HEK293T (cell line): ENCODE results near the gene HMGB1.

Experiments used
- CTCF ChIA-PET: fragments of 350-600 bp; formaldehyde crosslinking; extraction: SDS; loops from one replicate; lab custom pipeline; 2021; ENCODE audit warnings: antibody characterized with exemption, inconsistent platforms; lab: Yijun Ruan, JAX
- POLR2A ChIA-PET: fragments of 350-600 bp; formaldehyde crosslinking; extraction: SDS; loops from one replicate; lab custom pipeline; 2020; ENCODE audit warnings: antibody characterized with exemption, inconsistent platforms; lab: Yijun Ruan, JAX
- DNase-seq: peaks from one replicate; pipeline ENCODE4 v3.0.0; 2012; ENCODE audit warnings: mixed read lengths; ENCODE audit errors: extremely low spot score
- ARNT ChIP-seq: fragments of 450-650 bp; IDR thresholded peaks from 2 replicates; pipeline ENCODE4 v1.6.1; 2017; ENCODE audit warnings: mild to moderate bottlenecking
- BHLHE40 ChIP-seq: fragments of 450-650 bp; IDR thresholded peaks from 2 replicates; pipeline ENCODE4 v1.6.1; 2016; ENCODE audit warnings: mild to moderate bottlenecking, moderate library complexity, borderline replicate concordance
- CTBP1 ChIP-seq: fragments of 450-650 bp; IDR thresholded peaks from 2 replicates; pipeline ENCODE4 v1.6.1; 2016; ENCODE audit warnings: borderline replicate concordance
- ELF4 ChIP-seq: fragments of 450-650 bp; IDR thresholded peaks from 2 replicates; pipeline ENCODE4 v1.6.1; 2017; ENCODE audit warnings: antibody characterized with exemption
- FOXA1 ChIP-seq: fragments of 450-650 bp; IDR thresholded peaks from 2 replicates; pipeline ENCODE4 v1.6.1; 2016; ENCODE audit warnings: mild to moderate bottlenecking
- FOXK2 ChIP-seq: fragments of 450-650 bp; IDR thresholded peaks from 2 replicates; pipeline ENCODE4 v1.6.1; 2016; ENCODE audit warnings: mild to moderate bottlenecking
- FOXM1 ChIP-seq: fragments of 450-650 bp; IDR thresholded peaks from 2 replicates; pipeline ENCODE4 v1.6.1; 2017; ENCODE audit warnings: mild to moderate bottlenecking, borderline replicate concordance
- HDGF ChIP-seq: fragments of 450-650 bp; IDR thresholded peaks from 2 replicates; pipeline ENCODE4 v1.6.1; 2017; ENCODE audit warnings: antibody characterized with exemption, borderline replicate concordance
- L3MBTL2 ChIP-seq: fragments of 450-650 bp; conservative IDR thresholded peaks from 2 replicates; pipeline ENCODE4 v1.6.1; 2016; ENCODE audit warnings: mild to moderate bottlenecking
- LEF1 ChIP-seq: fragments of 450-650 bp; IDR thresholded peaks from 2 replicates; pipeline ENCODE4 v1.6.1; 2017; ENCODE audit warnings: mild to moderate bottlenecking, borderline replicate concordance
- NFRKB ChIP-seq: fragments of 450-650 bp; IDR thresholded peaks from 2 replicates; pipeline ENCODE4 v1.6.1; 2016; ENCODE audit warnings: mild to moderate bottlenecking, moderate library complexity
- SP1 ChIP-seq: fragments of 450-650 bp; IDR thresholded peaks from 2 replicates; pipeline ENCODE4 v1.6.1; 2017
- SUZ12 ChIP-seq: fragments of 450-650 bp; IDR thresholded peaks from 2 replicates; pipeline ENCODE4 v1.6.1; 2016; ENCODE audit warnings: mild to moderate bottlenecking
- TARDBP ChIP-seq: fragments of 450-650 bp; IDR thresholded peaks from 2 replicates; pipeline ENCODE4 v1.6.1; 2016
- ZNF384 ChIP-seq: fragments of 450-650 bp; IDR thresholded peaks from 2 replicates; pipeline ENCODE4 v1.6.1; 2016
- TF ChIP-seq, protein P1 (sequence below): fragments of 450-650 bp; IDR thresholded peaks from 2 replicates; pipeline ENCODE4 v1.6.1; 2016

The HMGB1 gene

DNA sequence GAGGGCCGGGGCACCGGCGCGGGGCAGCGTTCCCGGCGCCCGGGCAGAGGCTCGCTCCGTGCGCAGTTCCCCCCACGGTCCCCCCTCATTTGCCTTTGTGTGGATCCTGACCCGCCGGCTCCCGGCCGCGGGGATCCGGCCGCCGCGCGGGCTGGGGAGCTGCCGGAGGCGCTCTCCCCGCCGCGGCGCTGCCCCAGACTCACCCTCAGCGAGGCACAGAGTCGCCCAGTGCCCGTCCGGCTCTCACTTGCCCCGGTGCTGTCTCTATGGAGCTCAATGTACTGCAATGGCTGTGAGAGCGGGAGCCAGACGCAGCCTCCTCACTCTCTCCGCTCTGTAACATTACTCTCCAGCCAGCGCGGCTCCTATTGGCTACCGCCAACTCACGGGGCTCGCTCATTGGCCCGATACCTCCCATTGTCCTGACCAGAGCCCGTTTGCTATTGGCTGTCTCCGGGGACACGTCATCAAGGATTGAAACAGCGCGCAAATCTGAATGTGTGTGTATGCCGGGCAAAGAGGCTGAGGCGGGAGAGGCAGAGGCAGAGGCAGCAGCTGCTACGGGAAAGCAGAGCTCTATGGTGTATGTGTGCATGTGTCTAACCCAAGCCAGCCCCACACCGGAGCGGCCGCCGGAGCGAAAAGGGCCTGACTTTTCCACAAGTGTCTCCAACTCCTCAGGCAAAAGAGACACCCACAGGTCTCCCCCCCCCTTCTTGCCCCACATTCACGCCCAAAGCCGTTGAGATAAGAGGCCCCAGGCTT lies at the start of gene HMGB1:
TSS of gene HMGB1 (minus strand) at position 344 of the 765 bp plus-strand sequence. CDS start 2,256 bp downstream, outside the sequence.
- CTCF ChIA-PET: no interaction called here
- POLR2A ChIA-PET: interaction anchor here (0.8 to 3.5 kb wide), 6 partner anchors 46 to 586 kb away, joined by 3 to 10 read pairs (median 3); partner anchors contain the start of genes KATNAL1 and USPL1
- DNase-seq: peak; percentile 93
- TF ChIP-seq ARNT (no peak), ELF4 (peak; percentile 35; the same call in 1 of the 2 replicates), FOXK2 (no peak), FOXM1 (no peak), CTBP1 (no peak), TARDBP (no peak), SUZ12 (no peak), NFRKB (peak; percentile 40; the same call in 1 of the 2 replicates), FOXA1 (no peak), ZNF384 (no peak), LEF1 (peak; percentile 20; the same call in 1 of the 2 replicates), L3MBTL2 (peak; percentile 79), BHLHE40 (no peak), HDGF (peak; percentile 73; the same call in 1 of the 2 replicates), SP1 (no peak)
- TF ChIP-seq, protein P1, sequence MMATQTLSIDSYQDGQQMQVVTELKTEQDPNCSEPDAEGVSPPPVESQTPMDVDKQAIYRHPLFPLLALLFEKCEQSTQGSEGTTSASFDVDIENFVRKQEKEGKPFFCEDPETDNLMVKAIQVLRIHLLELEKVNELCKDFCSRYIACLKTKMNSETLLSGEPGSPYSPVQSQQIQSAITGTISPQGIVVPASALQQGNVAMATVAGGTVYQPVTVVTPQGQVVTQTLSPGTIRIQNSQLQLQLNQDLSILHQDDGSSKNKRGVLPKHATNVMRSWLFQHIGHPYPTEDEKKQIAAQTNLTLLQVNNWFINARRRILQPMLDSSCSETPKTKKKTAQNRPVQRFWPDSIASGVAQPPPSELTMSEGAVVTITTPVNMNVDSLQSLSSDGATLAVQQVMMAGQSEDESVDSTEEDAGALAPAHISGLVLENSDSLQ: no peak

DNA sequence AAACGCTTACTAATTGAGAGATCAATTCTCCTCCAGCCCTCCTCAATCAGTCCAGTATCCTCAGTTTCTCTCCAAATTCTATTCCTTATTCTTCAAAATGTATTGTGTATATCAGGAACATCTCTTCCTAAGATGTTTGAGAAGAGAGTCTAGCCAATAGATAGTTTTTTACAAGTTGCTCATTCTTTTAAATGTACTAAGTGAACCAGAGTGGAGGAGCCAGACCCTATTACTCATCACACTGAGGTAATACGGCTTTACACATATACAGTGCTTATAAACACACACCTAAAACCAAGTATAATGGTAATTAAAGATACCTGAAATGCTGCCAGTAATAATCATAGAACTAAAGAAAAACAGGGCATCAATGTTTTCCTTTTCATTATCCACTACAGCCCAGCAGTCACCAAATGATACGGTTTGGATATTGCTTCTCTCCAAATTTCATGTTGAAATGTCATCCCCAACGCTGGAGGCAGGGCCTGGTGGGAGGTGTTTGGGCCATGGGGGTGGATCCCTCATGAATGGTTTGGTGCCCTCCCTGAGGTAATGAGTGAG lies 45.2 kb upstream of the HMGB1 start:
- ChIA-PET POLR2A (no interaction called here), CTCF (no interaction called here)
- TF ChIP-seq CTBP1: no peak
- TF ChIP-seq LEF1: no peak
- DNase-seq: no peak

DNA sequence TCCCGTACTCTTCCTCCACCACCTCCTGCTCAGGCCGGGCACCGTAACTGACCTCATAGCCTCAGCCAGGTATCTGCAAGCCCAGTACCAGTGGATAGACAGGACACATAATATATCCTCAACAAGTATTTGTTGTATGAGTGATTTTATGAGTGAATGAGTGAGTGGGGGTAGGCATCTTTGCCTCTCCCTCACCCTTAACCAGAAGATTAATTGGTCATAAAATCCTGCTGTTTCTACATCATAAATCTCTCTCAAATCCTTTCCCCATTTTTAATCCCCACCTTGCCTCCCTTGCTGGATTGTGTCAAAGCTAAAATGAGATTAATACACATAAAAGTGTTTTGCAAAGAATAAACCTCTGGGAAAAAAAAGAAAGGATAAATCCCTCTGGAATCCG lies 44.4 kb upstream of the HMGB1 start:
- POLR2A ChIA-PET: no interaction called here
- TF ChIP-seq SUZ12 (no peak), CTBP1 (peak; percentile 22; the same call in 1 of the 2 replicates), ZNF384 (no peak), ARNT (no peak), HDGF (no peak), BHLHE40 (no peak), NFRKB (no peak), L3MBTL2 (no peak), FOXA1 (no peak), FOXM1 (no peak), TARDBP (no peak), LEF1 (no peak), ELF4 (no peak)
- TF ChIP-seq, protein P1: peak; percentile 82
- no peak for DNase-seq
- CTCF ChIA-PET: no interaction called here

DNA sequence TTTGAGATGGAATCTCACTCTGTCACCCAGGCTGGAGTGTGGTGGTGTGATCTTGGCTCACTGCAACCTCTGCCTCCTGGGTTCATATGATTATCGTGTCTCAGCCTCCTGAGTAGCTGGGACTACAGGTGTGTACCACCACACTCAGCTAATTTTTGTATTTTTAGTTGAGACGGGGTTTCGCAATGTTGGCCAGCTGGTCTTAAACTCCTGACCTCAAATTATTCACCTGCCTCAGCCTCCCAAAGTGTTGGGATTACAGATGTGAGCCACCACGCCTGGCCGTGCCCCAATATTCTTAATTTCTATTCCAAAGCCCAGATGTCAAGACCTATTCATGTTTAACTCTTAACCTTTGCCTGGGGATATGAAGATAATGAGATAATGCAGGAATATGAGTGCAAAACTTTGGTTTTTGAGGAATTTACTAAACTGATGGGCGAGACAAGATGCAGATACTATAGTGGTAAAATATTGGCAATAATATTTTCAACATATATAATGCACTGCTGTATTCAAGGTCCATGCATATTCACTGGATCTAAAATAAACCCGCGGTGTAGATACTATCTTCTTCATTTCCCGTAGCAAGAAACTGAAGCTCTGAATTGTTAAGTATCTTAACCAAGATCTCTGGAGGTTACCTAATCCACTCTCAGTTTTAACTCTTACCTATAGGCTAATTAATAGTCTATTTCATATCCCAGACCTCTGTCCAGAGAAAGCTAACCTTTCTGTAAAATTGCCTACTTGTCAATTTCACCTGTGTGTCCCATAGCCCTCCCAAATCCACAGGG lies 43.7 kb upstream of the HMGB1 start:
- ChIA-PET CTCF (no interaction called here), POLR2A (no interaction called here)
- no peak for DNase-seq
- TF ChIP-seq ARNT (no peak), SUZ12 (no peak), FOXK2 (no peak), SP1 (no peak), ZNF384 (no peak), ELF4 (no peak), NFRKB (no peak)

DNA sequence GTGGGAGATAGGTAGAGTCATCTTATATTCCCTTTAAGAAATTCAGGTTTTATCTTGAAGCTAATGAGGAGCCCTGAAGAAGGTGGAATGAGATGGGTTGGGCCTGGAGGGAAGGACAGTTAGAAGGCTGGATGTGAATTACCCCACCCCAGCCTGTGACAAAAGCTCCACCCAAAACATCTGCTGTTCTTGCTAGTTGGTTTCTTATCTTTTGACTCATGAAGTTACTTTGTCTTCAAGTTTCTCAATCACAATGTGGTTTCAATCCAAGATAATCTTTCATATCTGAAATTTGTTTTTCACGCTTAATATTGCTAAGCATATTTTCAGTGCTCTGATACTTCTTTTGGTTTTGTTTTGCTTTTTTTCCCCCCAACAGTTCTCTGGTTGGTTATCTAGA lies 38.3 kb upstream of the HMGB1 start:
- no peak for DNase-seq
- ChIA-PET CTCF (interaction anchor here (0.6 kb wide), 1 partner anchor 29 kb away, joined by 3 read pairs; no protein-coding TSS in a partner anchor), POLR2A (no interaction called here)
- no peak for TF ChIP-seq TARDBP
- no peak for TF ChIP-seq ARNT
- no peak for TF ChIP-seq L3MBTL2
- TF ChIP-seq SUZ12: no peak
- TF ChIP-seq CTBP1: no peak
- TF ChIP-seq NFRKB: no peak
- TF ChIP-seq FOXA1: no peak
- TF ChIP-seq LEF1: no peak
- no peak for TF ChIP-seq SP1
- TF ChIP-seq ELF4: no peak
- TF ChIP-seq ZNF384: no peak
- TF ChIP-seq, protein P1: no peak
- no peak for TF ChIP-seq HDGF
- no peak for TF ChIP-seq BHLHE40
- TF ChIP-seq FOXK2: no peak
- TF ChIP-seq FOXM1: no peak
